Retina (tissue), 1 donor: ENCODE measurements around the gene SGMS1.
"Not testable (repeated sequence)": the region's sequence is repeated elsewhere in the genome, so short reads cannot be mapped to it uniquely, and the experiment has no call there.

Source experiments
- DNase-seq: peaks from one replicate; pipeline ENCODE4 v3.0.0-alpha.2; 2016

Gene SGMS1

DNA sequence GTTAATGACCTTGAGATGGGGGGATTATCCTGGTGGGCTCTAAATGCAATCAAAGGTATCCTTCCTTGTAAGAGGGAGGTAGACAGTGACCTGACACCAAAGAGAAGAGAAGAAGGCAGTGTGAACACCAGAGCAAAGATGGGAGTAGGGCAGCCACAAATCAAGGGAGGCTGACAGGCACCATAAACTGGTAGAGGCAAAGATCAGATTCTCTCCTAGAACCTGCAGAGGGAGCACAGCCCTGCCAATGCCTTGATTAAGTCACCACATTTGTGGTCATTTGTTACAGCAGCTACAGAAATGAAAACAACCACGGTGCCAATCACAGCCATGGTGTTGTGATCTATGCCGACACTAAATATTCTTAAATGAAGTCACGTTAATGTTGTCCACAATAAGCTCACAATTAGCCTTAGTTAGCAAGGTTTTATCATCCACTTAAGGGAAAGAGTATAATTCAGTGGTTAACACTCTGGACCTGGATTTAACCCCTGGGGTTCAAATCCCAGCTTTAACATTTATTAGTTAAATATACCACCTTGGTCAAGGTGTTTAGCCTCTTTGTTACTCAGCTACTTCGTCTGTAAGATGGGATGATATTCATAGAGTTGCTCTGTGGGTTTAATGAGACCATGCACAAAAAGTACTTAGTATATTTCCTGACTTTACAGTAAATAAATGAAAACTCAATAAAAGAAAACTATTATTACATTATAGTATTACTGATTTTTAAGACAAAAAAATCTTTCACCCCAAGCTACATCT, 70.8 kb downstream of the SGMS1 start:
- no peak for DNase-seq

DNA sequence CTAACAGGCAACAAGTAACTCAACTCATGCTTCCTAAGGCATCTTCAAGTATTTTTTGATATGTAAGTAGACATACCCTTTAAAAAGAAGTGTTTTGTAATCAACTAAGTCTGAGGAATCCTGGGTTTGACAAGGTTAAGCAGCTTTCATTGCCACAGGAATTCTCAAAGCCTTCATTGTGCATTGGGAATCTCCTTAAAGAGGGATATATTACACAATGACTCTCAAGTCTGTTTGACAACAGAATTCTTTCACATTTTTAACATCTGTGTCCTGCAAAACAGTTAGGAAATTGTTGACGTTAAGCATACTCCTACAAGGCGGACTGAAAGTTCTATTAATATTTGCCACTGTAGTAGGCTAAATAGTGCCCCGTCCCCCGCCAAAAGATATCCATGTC, 71.4 kb downstream of the SGMS1 start:
- no peak for DNase-seq

DNA sequence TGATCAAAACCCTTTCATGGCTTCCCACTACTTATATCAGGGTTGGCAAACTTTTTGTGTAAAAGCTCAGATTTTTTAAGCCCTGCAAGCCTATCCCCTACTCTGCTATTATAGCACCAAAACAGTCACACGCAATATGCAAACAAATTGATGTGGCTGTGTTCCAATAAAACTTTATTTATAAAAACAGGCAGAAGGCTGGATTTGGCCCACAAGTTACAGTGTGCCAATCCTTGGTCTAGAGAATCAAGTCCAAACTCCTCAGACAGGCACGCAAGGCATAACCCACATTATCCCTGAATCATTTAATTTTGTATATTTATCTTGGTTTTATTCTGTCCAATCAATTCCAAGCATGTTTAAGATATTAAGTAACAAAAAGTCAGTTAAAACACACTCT, 71.9 kb downstream of the SGMS1 start:
- DNase-seq, result no peak

DNA sequence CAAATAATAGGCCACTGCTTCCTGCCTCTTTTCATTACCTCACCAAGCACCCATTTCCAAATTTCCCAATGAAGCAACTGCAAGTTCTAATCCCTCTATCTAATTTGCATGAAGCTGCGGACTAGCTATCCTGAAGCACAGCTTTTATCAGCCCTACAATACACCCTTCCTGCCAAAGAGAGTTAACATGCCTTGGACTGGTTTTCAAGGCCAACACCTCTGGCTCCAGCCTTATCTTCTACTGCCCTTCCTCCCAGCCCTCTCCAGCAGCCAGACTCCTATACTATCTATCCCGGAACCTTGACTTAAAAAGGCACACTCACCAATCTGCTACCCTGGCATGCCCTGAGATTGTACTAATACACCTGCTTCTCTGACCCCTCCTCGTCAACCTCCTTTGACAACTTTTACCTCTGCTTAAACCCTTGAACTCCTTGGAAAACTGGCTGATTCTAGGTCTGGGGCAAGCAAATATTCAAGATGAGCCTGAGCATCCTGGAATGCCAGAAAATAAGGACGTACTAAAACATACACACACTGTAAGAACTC, 73.4 kb downstream of the SGMS1 start:
- no peak for DNase-seq

DNA sequence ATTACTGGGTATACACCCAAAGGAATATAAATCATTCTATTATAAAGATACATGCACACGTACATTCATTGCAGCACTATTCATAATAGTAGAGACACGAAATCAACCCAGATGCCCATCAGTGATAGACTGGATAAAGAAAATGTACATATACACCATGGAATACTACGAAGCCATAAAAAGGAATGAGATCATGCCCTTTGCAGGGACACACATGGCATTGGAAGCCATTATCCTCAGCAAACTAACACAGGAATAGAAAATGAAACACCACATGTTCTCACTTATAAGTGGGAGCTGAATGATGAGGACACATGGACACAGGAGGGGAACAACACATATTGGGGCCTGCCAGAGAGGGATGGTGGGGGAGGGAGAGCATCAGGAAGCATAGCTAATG, 74.6 kb downstream of the SGMS1 start:
- DNase-seq, result not testable (repeated sequence)

DNA sequence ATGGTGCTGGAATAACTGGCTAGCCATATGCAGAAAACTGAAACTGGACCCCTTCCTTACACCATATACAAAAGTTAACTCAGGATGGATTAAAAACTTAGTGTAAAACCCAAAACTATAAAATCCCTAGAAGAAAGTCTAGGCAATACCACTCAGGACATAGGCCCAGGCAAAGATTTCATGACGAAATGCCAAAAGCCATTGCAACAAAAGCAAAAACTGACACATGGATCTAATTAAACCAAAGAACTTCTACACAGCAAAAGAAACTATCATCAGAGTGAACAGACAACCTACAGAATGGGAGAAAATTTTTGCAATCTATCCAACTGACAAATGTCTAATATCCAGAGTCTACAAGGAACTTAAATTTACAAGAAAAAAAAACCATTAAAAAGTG, 75.3 kb downstream of the SGMS1 start:
- not testable (repeated sequence) for DNase-seq

DNA sequence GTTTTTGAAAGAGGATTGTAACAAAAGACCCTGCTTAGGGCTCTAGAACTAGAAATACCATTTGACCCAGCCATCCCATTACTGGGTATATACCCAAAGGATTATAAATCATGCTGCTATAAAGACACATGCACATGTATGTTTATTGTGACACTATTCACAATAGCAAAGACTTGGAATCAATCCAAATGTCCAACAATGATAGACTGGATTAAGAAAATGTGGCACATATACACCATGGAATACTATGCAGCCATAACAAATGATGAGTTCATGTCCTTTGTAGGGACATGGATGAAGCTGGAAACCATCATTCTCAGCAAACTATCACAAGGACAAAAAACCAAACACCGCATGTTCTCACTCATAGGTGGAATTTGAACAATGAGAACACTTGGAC, 77.5 kb downstream of the SGMS1 start:
- not testable (repeated sequence) for DNase-seq

DNA sequence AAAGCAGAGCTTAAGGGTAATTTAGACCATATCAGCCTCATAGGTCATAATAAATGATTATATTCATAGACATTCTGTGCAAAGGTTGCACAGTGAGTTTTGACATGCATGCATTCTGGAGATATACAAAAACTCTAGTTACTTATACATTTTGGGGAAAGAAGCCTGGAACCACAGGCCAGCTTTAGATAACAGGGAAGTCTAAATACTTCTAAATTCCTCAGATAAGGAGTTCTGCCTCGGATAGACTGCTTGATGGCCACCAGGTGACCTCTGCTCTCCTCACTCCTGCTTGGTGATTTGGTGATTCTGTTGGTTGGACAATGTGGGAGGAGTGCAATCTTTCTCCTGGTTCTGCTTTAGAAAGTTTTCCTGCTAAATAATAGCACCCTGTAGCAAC, 77.9 kb downstream of the SGMS1 start:
- DNase-seq, result no peak

DNA sequence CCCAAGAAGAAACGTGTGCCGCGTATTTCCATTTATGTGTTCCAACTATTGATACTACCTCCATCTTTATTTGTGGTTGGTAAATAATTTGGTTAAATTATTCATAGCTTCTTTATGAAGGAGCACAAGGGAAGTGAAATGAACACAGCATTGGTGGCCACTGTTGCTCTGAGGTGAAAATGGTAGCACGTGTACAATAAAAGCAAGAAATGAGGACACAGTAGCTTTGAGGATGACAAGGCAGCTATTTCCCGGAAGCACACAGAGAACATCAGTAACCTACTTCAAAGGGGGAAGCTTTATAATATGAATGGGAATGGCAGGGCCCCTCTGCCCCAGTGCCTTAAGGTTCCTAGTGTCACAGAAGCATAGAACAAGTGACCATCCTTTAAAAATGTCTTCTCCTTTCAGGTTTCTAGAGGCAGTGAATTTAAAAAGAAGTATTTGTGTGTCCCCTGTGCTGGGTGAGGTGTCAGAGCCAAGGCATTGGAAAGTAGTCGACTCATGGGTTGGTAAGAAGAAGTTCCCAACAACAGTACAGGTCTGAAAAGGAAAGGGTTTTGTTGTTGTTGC, 78.8 kb downstream of the SGMS1 start:
- no peak for DNase-seq

DNA sequence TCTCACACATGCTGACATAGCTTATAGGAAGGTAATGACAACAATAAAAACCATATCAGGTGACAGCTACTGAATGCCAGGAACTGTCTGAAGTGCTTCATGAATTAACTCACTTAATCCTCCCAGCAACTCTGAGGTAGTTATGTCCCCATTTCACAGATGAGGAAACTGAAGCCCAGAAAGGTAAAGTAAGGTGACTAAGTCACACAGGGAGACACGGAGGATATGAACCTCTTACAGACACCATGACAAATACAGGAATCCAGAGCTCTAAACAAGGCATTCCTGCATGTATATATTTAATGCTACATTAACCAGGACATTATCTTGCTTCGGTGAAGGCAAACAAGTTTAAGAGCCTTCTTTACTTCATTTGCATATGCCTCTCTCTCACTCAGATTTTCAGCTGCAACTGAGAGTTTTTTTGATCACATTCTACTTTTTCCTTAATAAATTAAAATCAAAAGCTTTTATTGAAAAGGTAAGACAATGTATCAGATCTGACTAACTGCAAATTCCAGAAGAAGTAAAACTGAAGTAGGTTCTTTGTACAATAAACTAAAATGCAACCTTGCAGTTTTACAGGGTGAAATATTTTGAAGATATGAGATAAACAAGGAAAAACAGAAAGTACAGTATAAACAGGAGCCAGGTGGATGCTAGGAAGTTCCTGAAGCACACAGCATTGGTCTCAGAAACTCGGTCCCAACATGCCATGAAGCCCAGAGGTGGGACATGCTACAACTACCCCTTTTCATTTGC, 79.5 kb downstream of the SGMS1 start:
- DNase-seq, result no peak

DNA sequence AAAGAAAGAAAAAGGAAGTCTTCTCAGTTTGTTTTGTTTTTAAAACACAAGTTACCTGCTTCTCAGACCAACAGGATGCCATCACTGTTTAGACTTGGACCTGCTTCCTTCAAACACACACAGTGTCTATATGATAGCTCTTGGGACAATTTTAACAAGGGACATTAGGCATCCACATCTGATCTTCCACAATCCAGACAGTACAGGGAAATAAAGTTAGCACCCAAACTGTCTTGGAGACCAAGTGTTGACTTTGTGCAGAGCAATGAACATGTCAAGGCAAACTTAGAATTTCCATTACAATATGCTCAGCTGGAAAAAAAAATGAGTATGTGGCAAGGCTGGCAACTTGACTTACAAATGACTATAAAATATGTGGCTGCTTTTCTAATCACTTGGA, 80.9 kb downstream of the SGMS1 start:
- no peak for DNase-seq

DNA sequence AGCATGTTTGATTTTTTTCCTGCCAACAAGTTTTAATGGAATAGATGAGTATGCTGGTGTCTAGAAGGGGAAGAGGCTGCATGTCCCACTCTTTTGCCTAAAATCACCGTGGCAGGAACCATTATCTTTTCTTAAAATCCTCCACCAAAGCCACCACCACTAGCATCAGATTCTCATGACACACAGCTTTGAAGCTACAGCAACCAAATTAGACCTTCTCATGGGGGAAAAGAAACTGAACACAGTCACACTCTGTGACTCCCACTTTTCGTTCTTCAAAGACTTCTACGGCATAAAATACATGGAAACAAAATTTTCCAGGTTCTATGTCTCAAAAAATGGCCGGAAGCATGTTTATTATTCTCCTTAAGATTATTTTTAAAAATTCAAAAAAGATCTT, 81.8 kb downstream of the SGMS1 start:
- no peak for DNase-seq

DNA sequence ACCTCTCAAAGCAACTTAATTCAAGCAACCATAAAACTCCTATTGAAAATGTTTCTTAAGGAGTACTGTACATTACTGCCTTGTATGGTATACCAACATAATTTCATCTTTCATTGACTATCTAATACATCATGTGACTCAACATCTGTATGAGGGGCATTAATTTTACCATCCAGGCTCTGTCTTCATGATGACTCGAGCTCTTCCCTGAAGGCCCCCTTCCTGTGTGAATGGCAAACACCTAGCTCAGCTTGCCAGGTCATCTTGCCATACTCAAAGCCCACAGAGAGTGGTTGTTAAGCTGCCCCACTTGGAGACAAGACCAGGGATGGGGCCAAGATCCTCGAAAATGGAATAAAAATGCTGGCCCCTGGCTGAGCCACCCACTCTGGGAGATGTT, 82.4 kb downstream of the SGMS1 start:
- DNase-seq, result no peak

DNA sequence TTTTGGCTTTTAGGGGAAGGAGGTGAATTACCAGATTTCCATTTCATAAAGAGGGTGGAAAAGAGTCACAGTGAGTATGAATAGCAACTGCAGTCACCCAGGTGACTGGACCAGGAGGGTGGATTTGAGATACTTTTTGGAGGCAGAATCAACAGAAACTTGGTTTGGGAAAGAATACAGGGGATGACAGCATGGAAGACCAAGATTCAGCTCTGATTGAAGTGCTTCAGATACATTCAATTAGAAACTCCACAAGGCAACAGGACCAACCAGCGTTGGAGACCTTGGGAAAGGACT, 83.0 kb downstream of the SGMS1 start:
- no peak for DNase-seq

DNA sequence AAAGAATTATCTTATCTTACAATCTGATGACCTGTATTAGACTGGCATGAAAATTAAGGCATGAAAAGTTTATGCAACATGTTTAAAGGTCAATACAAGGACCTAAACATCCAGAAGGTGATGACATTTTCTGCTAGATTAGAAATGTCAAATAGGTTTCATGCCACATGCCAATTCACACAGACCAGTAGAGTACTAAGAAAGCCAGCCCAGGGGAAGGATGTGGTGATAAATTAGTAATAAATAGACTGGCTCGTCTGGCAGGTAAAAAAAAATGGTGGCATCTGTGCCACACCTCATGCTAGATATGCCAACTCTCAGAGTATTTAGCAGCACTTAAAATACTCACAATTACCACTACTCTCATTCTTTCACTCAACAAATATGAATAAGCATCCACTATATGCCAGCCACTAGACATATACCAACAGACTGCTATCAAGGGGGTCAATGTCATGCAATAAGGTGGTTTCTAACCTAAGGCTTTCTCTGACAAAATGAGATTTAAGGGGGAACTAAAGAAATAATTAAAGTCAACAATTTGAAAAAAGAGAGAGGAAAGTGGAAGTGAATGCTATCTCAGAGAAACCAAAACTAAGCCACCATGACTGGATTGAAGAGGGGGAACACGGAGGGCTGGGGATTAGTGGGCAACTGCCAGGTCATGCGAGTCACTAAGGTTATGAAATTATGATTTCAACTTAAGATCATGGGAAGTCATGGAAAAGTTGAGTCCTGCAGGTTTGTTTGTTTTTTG, 83.5 kb downstream of the SGMS1 start:
- no peak for DNase-seq

DNA sequence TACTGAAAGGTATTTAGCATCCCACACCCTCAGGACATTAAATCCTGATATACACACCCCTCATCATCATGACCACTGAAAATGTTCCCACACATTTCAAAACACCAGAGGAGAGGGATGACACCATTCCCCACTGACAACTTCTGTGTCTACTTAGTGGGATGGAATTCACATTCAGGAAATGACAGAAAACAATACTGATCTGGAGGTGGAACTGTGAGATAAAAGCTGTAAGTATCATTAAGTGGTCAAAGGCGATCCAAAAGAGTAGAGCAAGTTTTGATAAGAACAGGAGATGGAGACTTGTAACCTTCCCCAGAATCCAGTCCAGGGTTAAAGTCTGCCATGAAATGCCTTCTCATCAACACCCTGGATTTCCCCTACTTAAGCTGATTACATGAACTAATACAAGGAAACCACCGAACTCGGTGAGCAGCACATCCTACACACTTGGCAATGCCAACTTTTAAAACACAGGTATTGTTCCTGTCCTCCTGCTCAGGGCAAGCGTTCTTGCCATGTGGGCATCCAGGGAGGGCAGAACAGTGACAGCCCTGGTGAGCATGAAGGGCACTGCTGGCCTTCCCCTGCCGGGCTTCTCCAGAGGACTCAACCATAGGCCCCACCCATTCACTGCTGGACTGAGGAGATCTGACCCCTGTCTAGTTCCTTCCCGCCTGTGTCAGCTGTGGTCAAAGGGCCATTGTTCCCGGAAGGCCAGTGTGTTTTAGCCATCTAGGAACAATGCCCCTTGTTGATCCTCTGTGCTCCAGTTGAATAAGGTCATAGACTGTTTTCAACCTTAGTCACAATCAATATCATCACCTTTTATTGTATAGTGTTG, 85.0 kb downstream of the SGMS1 start:
- no peak for DNase-seq

DNA sequence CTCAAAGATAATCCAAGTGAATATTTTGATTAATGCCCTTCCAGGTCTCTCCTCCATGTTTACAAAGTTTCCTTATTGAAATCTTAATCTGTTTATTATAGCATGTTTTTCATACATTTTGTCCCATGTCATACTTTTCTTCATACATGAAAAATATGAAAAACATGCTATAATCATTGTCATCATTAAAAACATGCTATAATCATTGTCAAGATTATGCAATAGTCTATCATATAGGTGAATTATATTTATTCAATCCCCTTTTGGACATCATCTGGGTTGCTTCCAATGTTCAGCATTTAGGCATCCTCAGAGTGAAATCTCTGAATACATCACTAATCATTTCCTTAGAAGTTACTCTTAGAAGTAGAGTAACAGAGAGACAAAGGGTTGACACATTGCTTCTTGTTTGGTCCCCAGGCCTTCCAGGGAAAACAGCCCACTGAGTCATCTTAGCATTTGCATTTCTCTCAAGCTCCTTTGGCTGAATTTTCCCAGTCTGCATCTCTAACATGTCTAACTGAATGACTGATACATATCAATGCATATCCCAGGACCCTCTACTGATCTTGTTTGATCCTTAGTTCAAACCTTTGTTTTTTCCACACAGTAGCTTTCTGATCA, 87.0 kb downstream of the SGMS1 start:
- no peak for DNase-seq

DNA sequence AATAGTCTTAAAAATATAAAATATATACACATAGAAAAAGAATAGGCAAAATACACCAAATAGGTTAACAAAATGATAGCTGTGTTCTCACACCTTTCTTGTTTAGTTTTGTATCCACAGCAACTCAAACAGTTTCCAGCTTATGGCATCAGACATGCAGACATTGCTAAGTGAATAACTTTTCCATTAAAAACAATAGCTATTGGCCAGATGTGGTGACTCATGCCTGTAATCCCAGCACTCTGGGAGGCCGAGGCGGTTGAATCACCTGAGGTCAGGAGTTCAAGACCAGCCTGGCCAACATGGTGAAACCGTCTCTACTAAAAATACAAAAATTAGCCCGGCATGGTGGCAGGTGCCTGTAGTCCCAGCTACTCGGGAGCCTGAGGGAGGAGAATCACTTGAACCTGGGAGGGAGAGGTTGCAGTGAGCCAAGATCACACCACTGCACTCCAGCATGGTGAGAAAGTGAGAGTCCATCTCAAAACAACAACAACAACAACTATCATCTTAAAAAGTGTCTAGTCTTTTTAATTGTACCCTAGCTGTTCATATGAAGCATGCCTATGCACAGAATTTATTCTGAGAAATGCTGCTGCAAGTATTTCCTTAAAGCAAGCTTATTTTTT, 88.9 kb downstream of the SGMS1 start:
- DNase-seq, result not testable (repeated sequence)

DNA sequence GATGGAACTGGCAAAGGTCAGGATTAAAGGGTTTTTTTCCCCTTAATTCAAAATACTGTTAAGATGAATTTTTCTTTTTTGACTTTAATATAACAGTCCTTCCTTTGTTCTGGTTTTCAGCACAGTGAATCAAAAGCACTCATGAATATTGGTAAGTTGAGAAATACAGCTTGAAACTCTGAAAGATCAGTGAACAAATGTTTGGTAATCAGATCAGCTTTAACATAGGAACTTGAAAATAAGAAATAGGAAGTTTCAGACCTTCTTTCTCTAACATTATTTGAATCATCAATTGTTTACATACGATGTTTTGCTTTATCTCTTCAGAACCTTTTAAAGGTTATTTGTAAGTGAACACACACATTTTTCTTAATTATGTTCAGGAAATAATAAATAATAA, 90.5 kb downstream of the SGMS1 start:
- DNase-seq, result no peak

DNA sequence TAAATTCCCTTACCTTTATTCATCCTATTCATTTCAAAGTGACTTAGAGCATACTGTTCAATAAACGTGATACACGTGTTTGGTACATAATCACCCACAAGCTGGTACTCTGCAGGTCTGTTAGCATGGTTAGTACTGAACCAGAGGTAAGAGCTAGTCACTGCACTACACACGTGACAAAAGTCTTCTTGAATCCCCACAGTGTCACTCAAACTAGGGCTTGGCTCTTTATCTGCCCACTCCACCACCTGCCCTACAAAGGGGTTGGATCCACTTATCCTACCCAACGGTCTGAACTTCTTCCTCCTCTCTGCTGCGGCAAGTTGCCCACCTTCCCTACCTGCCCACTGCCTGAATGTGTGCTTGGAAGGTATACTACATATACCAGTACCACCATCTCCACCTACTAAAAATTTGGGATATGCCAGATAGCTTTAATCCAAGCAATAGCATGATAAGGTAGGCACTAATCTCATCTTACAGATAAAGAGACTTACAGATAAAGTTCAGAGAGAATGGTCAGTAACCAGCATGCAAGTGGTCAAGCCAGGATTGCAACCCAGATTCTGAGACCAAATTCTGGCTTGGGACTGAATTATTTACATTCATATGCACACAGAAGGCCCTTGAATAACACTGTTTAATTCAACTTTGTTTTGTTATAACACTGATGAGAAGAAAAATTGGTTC, 92.2 kb downstream of the SGMS1 start:
- no peak for DNase-seq

DNA sequence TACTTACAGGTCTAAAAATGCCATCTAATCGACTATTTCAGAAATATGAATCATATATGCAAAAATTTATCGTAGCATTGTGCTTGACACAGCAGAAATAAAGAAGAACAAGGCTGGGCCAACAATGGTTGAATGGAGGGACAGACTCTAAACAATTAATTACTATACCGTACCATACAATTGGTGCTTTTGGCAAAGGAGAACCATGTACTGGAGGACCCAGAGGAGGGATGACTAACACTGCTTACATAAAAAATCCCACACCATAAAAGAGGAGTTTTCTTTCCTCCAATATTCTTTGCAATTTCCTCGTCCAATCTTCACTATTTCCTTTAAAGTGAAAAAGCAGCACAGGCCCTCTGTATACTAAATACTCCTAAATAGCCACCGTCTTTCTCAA, 94.1 kb downstream of the SGMS1 start:
- DNase-seq, result no peak
